GM23338 (cell line): ENCODE measurements around the gene DCLK1. TPM values are rescaled to one million over a fixed set of nuclear protein-coding genes. Genes with fewer than 3 reads are reported as not detected.

Source experiments
- ATAC-seq: fragments of 200-7000 bp; cut with Tn5 transposase; 3 replicates; pipeline ENCODE4 v1.9.1; 2020
- DNase-seq: peaks from one replicate; pipeline ENCODE4 v3.0.0-alpha.2; 2015; ENCODE audit warnings: low spot score
- H2AFZ ChIP-seq: fragments of 200-600 bp; sonication (generic); 2 replicates; pipeline ENCODE4 v1.8.0; 2016; ENCODE audit warnings: antibody characterized with exemption, mild to moderate bottlenecking, moderate library complexity
- H3F3A ChIP-seq: fragments of 200-600 bp; sonication (generic); replicated peaks from 2 replicates; pipeline ENCODE4 v1.8.0; 2017; ENCODE audit warnings: antibody characterized with exemption, mixed run types, low read depth
- H3K27ac ChIP-seq: fragments of 200-600 bp; sonication (generic); 2 replicates; pipeline ENCODE4 v1.6.1; 2016; ENCODE audit warnings: low read depth
- H3K27me3 ChIP-seq: fragments of 200-600 bp; sonication (generic); 2 replicates; pipeline ENCODE4 v1.8.0; 2016; ENCODE audit warnings: mild to moderate bottlenecking, mixed run types, moderate library complexity; ENCODE audit not compliant: insufficient read depth
- H3K36me3 ChIP-seq: fragments of 200-600 bp; sonication (generic); 2 replicates; pipeline ENCODE4 v1.8.0; 2016; ENCODE audit warnings: mild to moderate bottlenecking; ENCODE audit not compliant: insufficient read depth
- H3K4me1 ChIP-seq: fragments of 200-600 bp; sonication (generic); 2 replicates; pipeline ENCODE4 v1.8.0; 2016; ENCODE audit warnings: mild to moderate bottlenecking, moderate library complexity; ENCODE audit not compliant: insufficient read depth
- H3K4me2 ChIP-seq: fragments of 200-600 bp; sonication (generic); 2 replicates; pipeline ENCODE4 v1.7.1; 2017; ENCODE audit warnings: mixed run types
- H3K4me3 ChIP-seq: fragments of 200-600 bp; sonication (generic); 2 replicates; pipeline ENCODE4 v1.6.1; 2016; ENCODE audit warnings: mixed run types
- H3K79me2 ChIP-seq: fragments of 200-600 bp; sonication (generic); replicated peaks from 2 replicates; pipeline ENCODE4 v1.8.0; 2017; ENCODE audit warnings: mild to moderate bottlenecking; ENCODE audit not compliant: insufficient read depth
- H3K9me2 ChIP-seq: fragments of 200-600 bp; sonication (generic); 2 replicates; pipeline ENCODE4 v1.8.0; 2017; ENCODE audit not compliant: insufficient read depth
- H4K20me1 ChIP-seq: fragments of 200-600 bp; sonication (generic); replicated peaks from 2 replicates; pipeline ENCODE4 v1.8.0; 2017; ENCODE audit warnings: mild to moderate bottlenecking; ENCODE audit not compliant: insufficient read depth
- H3K27ac Mint-ChIP-seq: 2 replicates; pipeline ENCODE4 v1.8.0; 2020; ENCODE audit warnings: inconsistent platforms, mild to moderate bottlenecking, moderate library complexity, mixed read lengths
- H3K27me3 Mint-ChIP-seq: 3 replicates; pipeline ENCODE4 v1.8.0; 2022; ENCODE audit warnings: low read depth, mild to moderate bottlenecking, moderate library complexity, mixed read lengths, inconsistent platforms; ENCODE audit not compliant: insufficient read depth, poor library complexity
- H3K36me3 Mint-ChIP-seq: 3 replicates; pipeline ENCODE4 v1.8.0; 2021; ENCODE audit warnings: low read depth, mild to moderate bottlenecking, inconsistent platforms, moderate library complexity, mixed read lengths
- H3K4me1 Mint-ChIP-seq: 3 replicates; pipeline ENCODE4 v1.8.0; 2020; ENCODE audit warnings: mild to moderate bottlenecking, inconsistent platforms, mixed read lengths
- H3K4me3 Mint-ChIP-seq: 3 replicates; pipeline ENCODE4 v1.8.0; 2021; ENCODE audit warnings: moderate library complexity, mild to moderate bottlenecking, inconsistent platforms, mixed read lengths
- H3K9me3 Mint-ChIP-seq: 3 replicates; pipeline ENCODE4 v1.8.0; 2020; ENCODE audit warnings: moderate library complexity, mild to moderate bottlenecking, inconsistent platforms, mixed read lengths
- EZH2 ChIP-seq: fragments of 200-600 bp; sonication (generic); IDR thresholded peaks from one replicate; pipeline ENCODE4 v1.8.0; 2017; ENCODE audit warnings: antibody characterized with exemption, mild to moderate bottlenecking, low read depth; ENCODE audit not compliant: unreplicated experiment
- EZH2phosphoT487 ChIP-seq: fragments of 200-600 bp; sonication (generic); IDR thresholded peaks from one replicate; pipeline ENCODE4 v1.8.1; 2018; ENCODE audit warnings: antibody characterized with exemption; ENCODE audit not compliant: unreplicated experiment
- JUNB ChIP-seq: IDR thresholded peaks from one replicate; pipeline ENCODE4 v1.6.1; 2016; ENCODE audit warnings: antibody characterized with exemption; ENCODE audit not compliant: unreplicated experiment
- NANOG ChIP-seq: IDR thresholded peaks from 2 replicates; pipeline ENCODE4 v1.6.1; 2016; ENCODE audit warnings: antibody characterized with exemption, borderline replicate concordance
- POLR2AphosphoS5 ChIP-seq: IDR thresholded peaks from 2 replicates; pipeline ENCODE4 v1.6.1; 2016; ENCODE audit warnings: antibody characterized with exemption, low read depth
- STAT1 ChIP-seq: IDR thresholded peaks from one replicate; pipeline ENCODE4 v1.6.1; 2016; ENCODE audit warnings: antibody characterized with exemption; ENCODE audit not compliant: unreplicated experiment
- ZNF331 ChIP-seq: fragments of 250-450 bp; sonication (Bioruptor Pico); IDR thresholded peaks from 2 replicates; pipeline ENCODE4 v1.5.0; 2020; ENCODE audit warnings: low read depth, mild to moderate bottlenecking, moderate library complexity
- ZNF462 ChIP-seq: fragments of 250-450 bp; sonication (Bioruptor Pico); IDR thresholded peaks from 2 replicates; pipeline ENCODE4 v1.5.0; 2020; ENCODE audit warnings: mild to moderate bottlenecking, moderate library complexity
- polyA plus RNA-seq: library from polyadenylated mRNA; unstranded; fragments of >200 nt; fragmentation: Nextera tagmentation; extraction: Ambion mirVana; gene quantifications from 2 replicates; pipeline ENCODE4 v1.2.1, GENCODE V29; 2016
- total RNA-seq: library from RNA; depleted of rRNA; stranded (reverse); fragments of >200 nt; shearing (Covaris generic); gene quantifications from 2 replicates; pipeline ENCODE4 v1.2.3, GENCODE V29; 2014

The DCLK1 gene
- total and polyA plus RNA-seq, 2 experiments from 2014 or later, result 13.1 to 57.7 TPM

- Mint-ChIP-seq H3K27ac (no peak overlapping the region), H3K9me3 (no peaks in the 10 kb centered on the region), H3K4me1 (peaks cover 3% of the 10 kb centered on the region), H3K36me3 (no peaks in the 10 kb centered on the region), H3K27me3 (peaks cover 2% of the 10 kb centered on the region), H3K4me3 (no peak overlapping the region)
- no peak for TF ChIP-seq STAT1
- no peak for TF ChIP-seq ZNF462
- no peak for TF ChIP-seq EZH2
- no peak for TF ChIP-seq POLR2AphosphoS5
- TF ChIP-seq EZH2phosphoT487, result no peak
- no peak for TF ChIP-seq ZNF331 (CRISPR knock-in tag)
- no peak for TF ChIP-seq NANOG
- no peak for TF ChIP-seq JUNB
- no peaks in the 10 kb centered on the region for H3K9me2 ChIP-seq
- H3K79me2 ChIP-seq, result no peaks in the 10 kb centered on the region
- no peak overlapping the region for H2AFZ ChIP-seq
- H3K4me1 ChIP-seq, result no peaks in the 10 kb centered on the region
- no peak overlapping the region for H3K4me3 ChIP-seq
- no peaks in the 10 kb centered on the region for H3K36me3 ChIP-seq
- H3K27me3 ChIP-seq, result no peaks in the 10 kb centered on the region
- H3K27ac ChIP-seq, result no peak overlapping the region
- no peak overlapping the region for H3K4me2 ChIP-seq
- no peak for DNase-seq
- ATAC-seq, result no peak
- no peaks in the 10 kb centered on the region for H3F3A ChIP-seq
- no peaks in the 10 kb centered on the region for H4K20me1 ChIP-seq
These were observed 360.4 kb downstream of the DCLK1 start for GRCh38 chr13:35770756-35771297.
